GM23338 (cell line): ENCODE results near the gene MRGPRX3. TPM values are rescaled to one million over a fixed set of nuclear protein-coding genes. Genes with fewer than 3 reads are reported as not detected.
A peak's percentile ranks its signal among the peaks of the same experiment; 100 is the strongest.

ENCODE experiments used
- ATAC-seq: fragments of 200-7000 bp; cut with Tn5 transposase; 3 replicates; pipeline ENCODE4 v1.9.1; 2020
- DNase-seq: peaks from one replicate; pipeline ENCODE4 v3.0.0-alpha.2; 2015; ENCODE audit warnings: low spot score
- H2AFZ ChIP-seq: fragments of 200-600 bp; sonication (generic); 2 replicates; pipeline ENCODE4 v1.8.0; 2016; ENCODE audit warnings: antibody characterized with exemption, mild to moderate bottlenecking, moderate library complexity
- H3F3A ChIP-seq: fragments of 200-600 bp; sonication (generic); replicated peaks from 2 replicates; pipeline ENCODE4 v1.8.0; 2017; ENCODE audit warnings: antibody characterized with exemption, mixed run types, low read depth
- H3K27ac ChIP-seq: fragments of 200-600 bp; sonication (generic); 2 replicates; pipeline ENCODE4 v1.6.1; 2016; ENCODE audit warnings: low read depth
- H3K27me3 ChIP-seq: fragments of 200-600 bp; sonication (generic); 2 replicates; pipeline ENCODE4 v1.8.0; 2016; ENCODE audit warnings: mild to moderate bottlenecking, mixed run types, moderate library complexity; ENCODE audit not compliant: insufficient read depth
- H3K36me3 ChIP-seq: fragments of 200-600 bp; sonication (generic); 2 replicates; pipeline ENCODE4 v1.8.0; 2016; ENCODE audit warnings: mild to moderate bottlenecking; ENCODE audit not compliant: insufficient read depth
- H3K4me1 ChIP-seq: fragments of 200-600 bp; sonication (generic); 2 replicates; pipeline ENCODE4 v1.8.0; 2016; ENCODE audit warnings: mild to moderate bottlenecking, moderate library complexity; ENCODE audit not compliant: insufficient read depth
- H3K4me2 ChIP-seq: fragments of 200-600 bp; sonication (generic); 2 replicates; pipeline ENCODE4 v1.7.1; 2017; ENCODE audit warnings: mixed run types
- H3K4me3 ChIP-seq: fragments of 200-600 bp; sonication (generic); 2 replicates; pipeline ENCODE4 v1.6.1; 2016; ENCODE audit warnings: mixed run types
- H3K79me2 ChIP-seq: fragments of 200-600 bp; sonication (generic); replicated peaks from 2 replicates; pipeline ENCODE4 v1.8.0; 2017; ENCODE audit warnings: mild to moderate bottlenecking; ENCODE audit not compliant: insufficient read depth
- H3K9me2 ChIP-seq: fragments of 200-600 bp; sonication (generic); 2 replicates; pipeline ENCODE4 v1.8.0; 2017; ENCODE audit not compliant: insufficient read depth
- H4K20me1 ChIP-seq: fragments of 200-600 bp; sonication (generic); replicated peaks from 2 replicates; pipeline ENCODE4 v1.8.0; 2017; ENCODE audit warnings: mild to moderate bottlenecking; ENCODE audit not compliant: insufficient read depth
- H3K27ac Mint-ChIP-seq: 2 replicates; pipeline ENCODE4 v1.8.0; 2020; ENCODE audit warnings: inconsistent platforms, mild to moderate bottlenecking, moderate library complexity, mixed read lengths
- H3K27me3 Mint-ChIP-seq: 3 replicates; pipeline ENCODE4 v1.8.0; 2022; ENCODE audit warnings: low read depth, mild to moderate bottlenecking, moderate library complexity, mixed read lengths, inconsistent platforms; ENCODE audit not compliant: insufficient read depth, poor library complexity
- H3K36me3 Mint-ChIP-seq: 3 replicates; pipeline ENCODE4 v1.8.0; 2021; ENCODE audit warnings: low read depth, mild to moderate bottlenecking, inconsistent platforms, moderate library complexity, mixed read lengths
- H3K4me1 Mint-ChIP-seq: 3 replicates; pipeline ENCODE4 v1.8.0; 2020; ENCODE audit warnings: mild to moderate bottlenecking, inconsistent platforms, mixed read lengths
- H3K4me3 Mint-ChIP-seq: 3 replicates; pipeline ENCODE4 v1.8.0; 2021; ENCODE audit warnings: moderate library complexity, mild to moderate bottlenecking, inconsistent platforms, mixed read lengths
- H3K9me3 Mint-ChIP-seq: 3 replicates; pipeline ENCODE4 v1.8.0; 2020; ENCODE audit warnings: moderate library complexity, mild to moderate bottlenecking, inconsistent platforms, mixed read lengths
- CREB1 ChIP-seq: fragments of 250-450 bp; sonication (Bioruptor Pico); IDR thresholded peaks from 2 replicates; pipeline ENCODE4 v1.5.0; 2020; ENCODE audit warnings: low read depth, mild to moderate bottlenecking, moderate library complexity
- CTCF ChIP-seq, 2 experiments: fragments of 200-600 bp in 1 of 2; sonication (generic) in 1 of 2; conservative IDR thresholded peaks; 2 replicates each; pipeline versions ENCODE4 v1.5.1 to v1.6.1; 2016 to 2017; ENCODE audit warnings: antibody characterized with exemption in 2 of 2, low read depth in 2 of 2, mild to moderate bottlenecking in 2 of 2, moderate library complexity in 1 of 2
- ETS1 ChIP-seq: IDR thresholded peaks from 2 replicates; pipeline ENCODE4 v1.6.1; 2016; ENCODE audit warnings: antibody characterized with exemption
- EZH2 ChIP-seq: fragments of 200-600 bp; sonication (generic); IDR thresholded peaks from one replicate; pipeline ENCODE4 v1.8.0; 2017; ENCODE audit warnings: antibody characterized with exemption, mild to moderate bottlenecking, low read depth; ENCODE audit not compliant: unreplicated experiment
- EZH2phosphoT487 ChIP-seq: fragments of 200-600 bp; sonication (generic); IDR thresholded peaks from one replicate; pipeline ENCODE4 v1.8.1; 2018; ENCODE audit warnings: antibody characterized with exemption; ENCODE audit not compliant: unreplicated experiment
- JUNB ChIP-seq: IDR thresholded peaks from one replicate; pipeline ENCODE4 v1.6.1; 2016; ENCODE audit warnings: antibody characterized with exemption; ENCODE audit not compliant: unreplicated experiment
- NANOG ChIP-seq: IDR thresholded peaks from 2 replicates; pipeline ENCODE4 v1.6.1; 2016; ENCODE audit warnings: antibody characterized with exemption, borderline replicate concordance
- POLR2AphosphoS5 ChIP-seq: IDR thresholded peaks from 2 replicates; pipeline ENCODE4 v1.6.1; 2016; ENCODE audit warnings: antibody characterized with exemption, low read depth
- ZNF331 ChIP-seq: fragments of 250-450 bp; sonication (Bioruptor Pico); IDR thresholded peaks from 2 replicates; pipeline ENCODE4 v1.5.0; 2020; ENCODE audit warnings: low read depth, mild to moderate bottlenecking, moderate library complexity
- polyA plus RNA-seq: library from polyadenylated mRNA; unstranded; fragments of >200 nt; fragmentation: Nextera tagmentation; extraction: Ambion mirVana; gene quantifications from 2 replicates; pipeline ENCODE4 v1.2.1, GENCODE V29; 2016
- total RNA-seq: library from RNA; depleted of rRNA; stranded (reverse); fragments of >200 nt; shearing (Covaris generic); gene quantifications from 2 replicates; pipeline ENCODE4 v1.2.3, GENCODE V29; 2014

The MRGPRX3 gene
- total and polyA plus RNA-seq, 2 experiments from 2014 or later, result not detected

GRCh38 chr11:18105802-18106574 lies 26.4 kb upstream of the MRGPRX3 start, which contains the start of gene SAAL1:
Gene SAAL1, minus strand, starts transcription at chr11:18106082. Its CDS starts 41 bp downstream, at chr11:18106041.
- DNase-seq (peak; percentile 95), ATAC-seq (peak; percentile 97)
- Mint-ChIP-seq H3K4me1 (peaks cover 6% of the 10 kb centered on the region), H3K4me3 (peak within 1 kb of the TSS; percentile 97), H3K27me3 (peaks cover 3% of the 10 kb centered on the region), H3K27ac (peak within 1 kb of the TSS; percentile 91), H3K9me3 (no peaks in the 10 kb centered on the region), H3K36me3 (peaks cover 24% of the 10 kb centered on the region)
- Histone ChIP-seq H3K4me1 (peaks cover 4% of the 10 kb centered on the region; the same call in 1 of the 2 replicates), H3K36me3 (peaks cover 14% of the 10 kb centered on the region; the same call in 1 of the 2 replicates), H3K27ac (no peak within 1 kb of the TSS), H2AFZ (peak within 1 kb of the TSS; percentile 97), H3K4me2 (peak within 1 kb of the TSS; percentile 81), H4K20me1 (peaks cover 11% of the 10 kb centered on the region; the same call in 1 of the 2 replicates), H3F3A (no peaks in the 10 kb centered on the region), H3K27me3 (no peaks in the 10 kb centered on the region), H3K9me2 (no peaks in the 10 kb centered on the region), H3K4me3 (peak within 1 kb of the TSS; percentile 97), H3K79me2 (peaks cover 47% of the 10 kb centered on the region)
- no peak for TF ChIP-seq ZNF331 (CRISPR knock-in tag)
- TF ChIP-seq POLR2AphosphoS5, result peak; percentile 96
- no peak for TF ChIP-seq JUNB
- peak; percentile 76 to 87 for TF ChIP-seq CTCF (conservative IDR thresholded peaks at IDR 0.05; ENCODE audit: low read depth in 2 of 2)
- TF ChIP-seq ETS1, result peak; percentile 59; the same call in 1 of the 2 replicates
- peak; percentile 45; the same call in 1 of the 2 replicates for TF ChIP-seq CREB1 (CRISPR knock-in tag)
- no peak for TF ChIP-seq EZH2phosphoT487
- no peak for TF ChIP-seq EZH2
- TF ChIP-seq NANOG, result no peak

- ATAC-seq, result no peak
Measured at GRCh38 chr11:18106688-18107087, 25.7 kb upstream of the MRGPRX3 start.

More at GRCh38 chr11:18106688-18107087, 25.7 kb upstream of the MRGPRX3 start:
- H4K20me1 ChIP-seq, result peaks cover 8% of the 10 kb centered on the region; the same call in 1 of the 2 replicates
- TF ChIP-seq EZH2phosphoT487, result no peak
- no peaks in the 10 kb centered on the region for H3K9me3 Mint-ChIP-seq
- no peaks in the 10 kb centered on the region for H3F3A ChIP-seq
- H3K79me2 ChIP-seq, result peaks cover 40% of the 10 kb centered on the region
- no peak overlapping the region; the same call in 1 of the 2 replicates for H2AFZ ChIP-seq
- peaks cover 7% of the 10 kb centered on the region; the same call in 1 of the 2 replicates for H3K36me3 ChIP-seq
- H3K9me2 ChIP-seq, result no peaks in the 10 kb centered on the region
- H3K27ac ChIP-seq, result no peak overlapping the region
- H3K4me3 Mint-ChIP-seq, result peak overlapping the region; percentile 97; the same call in 1 of the 3 replicates
- H3K4me2 ChIP-seq, result no peak overlapping the region
- no peak overlapping the region for H3K27ac Mint-ChIP-seq
- H3K27me3 ChIP-seq, result no peaks in the 10 kb centered on the region
- no peak overlapping the region for H3K4me3 ChIP-seq
- H3K27me3 Mint-ChIP-seq, result peaks cover 3% of the 10 kb centered on the region
- H3K4me1 Mint-ChIP-seq, result peaks cover 6% of the 10 kb centered on the region
- no peak for DNase-seq
- peaks cover 4% of the 10 kb centered on the region; the same call in 1 of the 2 replicates for H3K4me1 ChIP-seq
- peaks cover 17% of the 10 kb centered on the region for H3K36me3 Mint-ChIP-seq
